Suppressor macrophage (primary cell): Measurements from ENCODE around the gene GAMT.
"Not testable (repeated sequence)": the region's sequence is repeated elsewhere in the genome, so short reads cannot be mapped to it uniquely, and the experiment has no call there.

Experiments used
- DNase-seq, 4 experiments: peaks; one replicate each; pipeline ENCODE4 v3.0.0-alpha.2; 2020 to 2022

Gene GAMT

GRCh38 chr19:1433119-1434039 is 32.0 kb upstream of the GAMT start:
- no peak for DNase-seq

DNA sequence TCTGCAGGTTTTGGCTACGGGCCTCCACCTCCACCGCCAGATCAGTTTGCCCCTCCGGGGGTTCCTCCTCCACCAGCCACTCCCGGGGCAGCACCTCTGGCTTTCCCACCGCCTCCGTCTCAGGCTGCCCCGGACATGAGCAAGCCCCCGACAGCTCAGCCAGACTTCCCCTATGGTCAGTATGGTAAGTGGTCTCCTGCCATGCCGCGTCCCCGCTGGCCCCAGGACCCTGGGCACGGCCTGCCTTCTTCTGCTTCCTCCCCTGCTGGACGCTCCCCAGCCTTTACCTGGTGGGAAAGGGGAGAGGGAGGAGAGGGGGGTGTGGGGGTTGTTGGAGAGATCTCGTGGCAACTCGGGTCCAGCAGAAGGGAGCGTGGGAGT is 31.2 kb upstream of the GAMT start:
- DNase-seq, result no peak

- no peak for DNase-seq
Observed at GRCh38 chr19:1431759-1432506, 30.6 kb upstream of the GAMT start.

- no peak for DNase-seq
Observed at GRCh38 chr19:1430246-1430645, 28.9 kb upstream of the GAMT start.

DNA sequence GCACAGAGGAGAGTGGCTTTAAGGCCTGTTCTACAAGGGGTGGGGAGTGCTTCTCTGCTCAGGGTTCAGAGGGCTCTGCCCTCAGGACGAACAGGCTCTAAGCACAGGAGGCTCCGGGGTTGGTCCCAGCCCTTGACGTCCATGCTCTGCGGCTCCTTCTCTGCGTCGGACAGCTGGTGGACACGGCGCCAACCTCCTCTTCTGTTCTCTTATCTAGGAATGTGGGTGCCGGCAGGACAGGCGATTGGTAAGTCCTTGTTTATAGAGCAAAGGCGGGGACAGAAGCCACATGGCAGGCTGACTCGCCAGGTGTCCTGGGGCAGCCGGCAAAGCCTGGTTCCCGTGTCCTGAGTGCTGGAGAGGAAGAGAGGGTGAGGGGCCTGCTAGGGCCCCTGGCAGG is 28.4 kb upstream of the GAMT start:
- DNase-seq, result no peak

GRCh38 chr19:1428738-1429391 is 27.5 kb upstream of the GAMT start:
- DNase-seq, result no peak

DNA sequence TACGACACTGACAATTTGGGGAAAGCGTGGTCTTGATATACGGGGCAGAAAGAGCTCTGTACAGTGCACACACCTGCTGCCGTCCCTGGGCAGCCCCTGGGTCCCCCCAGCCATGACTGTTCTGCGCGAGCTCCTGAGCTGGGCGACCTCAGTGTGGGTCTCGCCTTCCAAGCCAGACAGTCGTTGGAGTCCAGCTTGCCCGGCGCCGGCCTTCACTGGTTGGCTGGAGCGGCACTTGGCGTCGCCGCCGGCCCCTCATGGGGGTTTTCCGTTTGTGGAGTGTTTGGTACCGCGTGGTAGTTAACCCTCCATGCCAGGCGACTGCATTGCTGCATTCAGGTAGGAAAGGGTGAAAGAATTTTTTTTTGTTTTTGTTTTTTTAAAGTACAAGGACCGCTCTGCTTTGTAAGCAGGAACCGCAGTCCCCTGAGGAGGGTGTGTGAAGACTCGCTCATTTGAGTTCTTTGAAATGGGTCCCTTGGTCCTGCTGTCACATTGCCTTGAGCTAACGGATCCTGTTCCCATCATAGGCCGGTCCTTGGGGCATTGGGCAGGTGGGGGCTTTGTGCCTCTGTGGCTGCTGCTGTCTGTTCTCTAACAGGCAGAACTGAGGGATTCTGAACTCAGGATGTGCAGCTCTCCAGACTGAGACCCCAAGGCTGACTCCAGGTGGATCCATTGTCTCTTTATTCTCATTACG is 26.0 kb upstream of the GAMT start:
- no peak for DNase-seq

DNA sequence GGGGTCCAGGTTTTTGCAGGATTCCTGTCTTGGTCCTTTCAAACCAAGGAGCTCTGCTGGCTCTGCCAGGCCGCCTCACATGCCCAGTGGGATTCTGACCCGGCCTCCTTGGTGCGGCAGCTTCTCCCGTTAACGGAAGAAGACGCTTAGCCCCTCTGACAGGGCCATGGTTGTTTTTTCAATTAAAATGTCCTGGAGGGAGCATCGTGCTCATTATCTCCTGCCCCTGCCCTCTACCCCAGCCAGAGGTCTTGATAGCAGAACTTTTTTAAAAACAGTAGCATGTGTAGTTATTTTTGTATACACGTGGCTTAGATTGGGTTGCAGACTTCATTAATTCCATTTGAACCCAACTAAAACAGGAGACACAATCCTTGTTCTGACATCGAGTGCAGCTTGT is 25.4 kb upstream of the GAMT start:
- no peak for DNase-seq

GRCh38 chr19:1425902-1426301 is 24.6 kb upstream of the GAMT start:
- DNase-seq, result no peak

- no peak for DNase-seq
Observed at GRCh38 chr19:1425102-1425837, 23.9 kb upstream of the GAMT start.

GRCh38 chr19:1424192-1424955 is 23.0 kb upstream of the GAMT start:
- DNase-seq, result no peak

GRCh38 chr19:1423436-1424191 is 22.3 kb upstream of the GAMT start:
- DNase-seq, result no peak

- no peak for DNase-seq
Observed at GRCh38 chr19:1422943-1423342, 21.6 kb upstream of the GAMT start.

GRCh38 chr19:1422360-1422759 is 21.0 kb upstream of the GAMT start:
- DNase-seq, result no peak

DNA sequence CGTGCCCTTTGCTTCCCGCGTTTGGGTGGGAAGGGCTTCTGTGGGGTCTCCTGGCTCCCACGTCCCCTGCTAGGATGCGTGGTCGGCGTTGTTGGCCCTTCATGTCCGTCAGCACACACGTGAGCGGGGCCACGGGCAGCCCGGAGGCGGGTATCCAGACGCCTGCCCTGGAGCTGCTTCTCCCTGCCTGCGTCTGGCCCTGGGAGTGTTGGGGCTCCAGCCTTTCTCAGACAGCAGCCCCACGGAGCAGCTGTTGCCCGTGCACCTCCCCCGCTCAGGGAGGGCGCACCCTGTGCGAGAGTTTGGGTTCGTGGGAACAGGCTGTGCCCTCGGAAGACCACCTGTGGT is 20.6 kb upstream of the GAMT start:
- DNase-seq, result no peak

GRCh38 chr19:1421218-1421957 is 20.0 kb upstream of the GAMT start:
- DNase-seq, result no peak

DNA sequence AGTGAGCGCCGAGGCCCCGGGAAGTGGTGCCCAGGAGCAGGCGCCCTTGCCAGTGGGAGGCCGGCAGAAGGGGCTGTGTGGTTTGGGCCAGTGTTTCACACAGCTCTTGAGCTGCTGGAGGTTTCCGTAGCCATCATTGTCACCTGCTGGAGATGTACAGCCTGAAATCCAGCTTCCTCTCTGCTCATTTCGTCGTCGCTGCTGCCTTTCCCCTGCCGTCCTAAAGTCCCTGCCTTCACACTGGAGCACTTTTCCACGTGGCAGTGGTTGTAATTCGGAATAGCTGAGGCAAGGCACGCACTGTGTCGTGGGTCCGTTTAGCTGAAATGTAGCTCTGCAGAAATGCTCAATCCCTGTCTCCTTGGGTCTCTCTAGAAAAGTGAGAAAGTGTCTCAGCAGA is 19.2 kb upstream of the GAMT start:
- DNase-seq, result no peak

- DNase-seq, result not testable (repeated sequence)
Observed at GRCh38 chr19:1420085-1420484, 18.7 kb upstream of the GAMT start.

DNA sequence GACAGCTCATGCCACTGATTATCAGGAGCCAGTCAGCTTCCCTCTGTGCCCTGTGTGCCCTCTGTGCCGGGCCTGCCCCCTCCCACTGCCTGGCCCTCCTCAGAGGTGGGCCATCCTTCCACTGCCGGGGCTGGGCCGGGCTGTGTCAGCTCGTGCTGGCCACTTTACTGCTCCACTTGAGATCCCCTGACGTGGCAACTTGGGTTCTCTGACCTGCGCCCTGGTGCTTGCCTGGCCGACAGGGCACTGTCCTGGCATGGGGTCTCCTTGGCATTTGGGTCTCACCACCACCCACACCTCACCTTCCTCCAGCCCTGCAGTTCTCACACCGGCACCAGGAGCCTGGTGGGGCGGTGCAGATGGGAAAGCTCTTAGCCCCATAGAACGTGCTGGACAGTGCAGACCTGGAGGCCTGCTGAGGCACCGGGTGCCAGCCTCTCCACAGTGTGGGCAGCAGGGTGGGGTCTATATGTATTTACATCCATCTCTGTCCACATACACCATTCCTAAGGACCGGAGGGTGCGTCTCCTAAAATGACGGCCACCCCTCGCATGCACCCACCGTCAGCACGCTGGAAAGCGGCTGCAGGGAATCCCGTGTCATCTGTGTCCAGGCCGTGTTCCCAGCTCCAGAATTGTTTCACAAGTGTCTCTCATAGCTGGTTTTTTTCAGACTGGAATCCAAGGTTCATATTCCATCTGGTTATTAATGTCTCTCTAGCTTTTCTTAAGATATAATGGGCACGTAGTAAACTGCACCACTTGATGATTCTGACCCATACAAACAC is 17.8 kb upstream of the GAMT start:
- DNase-seq, result no peak
